CD4-positive, alpha-beta T cell treated with Interleukin-12 subunit alpha and Interleukin-12 subunit beta, for 1 hour (primary cell): Measurements from ENCODE around the gene GHRH.
A peak's percentile ranks its signal among the peaks of the same experiment; 100 is the strongest.

Experiments
- DNase-seq: peaks from one replicate; pipeline ENCODE4 v3.0.0-alpha.2; 2020

The GHRH gene

GRCh38 chr20:37290158-37290810, 28.7 kb upstream of the GHRH start:
- DNase-seq, result no peak

DNA sequence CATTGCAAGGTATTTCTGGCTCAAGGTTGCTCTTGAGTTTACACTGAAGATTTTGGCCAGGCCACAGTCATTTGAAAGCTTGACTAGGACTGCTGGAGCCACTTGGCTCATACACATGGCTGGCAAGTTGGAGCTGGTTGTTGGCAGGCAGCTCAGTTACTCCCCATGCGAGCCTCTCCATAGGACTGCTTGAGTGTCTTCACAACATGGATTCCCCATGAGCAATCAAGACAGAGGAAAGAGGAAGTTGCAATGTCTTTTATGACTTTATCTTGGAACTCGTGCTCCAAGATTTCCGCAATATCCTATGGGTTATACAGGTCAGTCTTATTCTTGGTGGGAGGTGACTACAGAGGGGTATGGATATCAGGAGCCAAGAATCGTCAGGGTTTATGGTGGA, 26.5 kb upstream of the GHRH start:
- DNase-seq, result no peak

DNA sequence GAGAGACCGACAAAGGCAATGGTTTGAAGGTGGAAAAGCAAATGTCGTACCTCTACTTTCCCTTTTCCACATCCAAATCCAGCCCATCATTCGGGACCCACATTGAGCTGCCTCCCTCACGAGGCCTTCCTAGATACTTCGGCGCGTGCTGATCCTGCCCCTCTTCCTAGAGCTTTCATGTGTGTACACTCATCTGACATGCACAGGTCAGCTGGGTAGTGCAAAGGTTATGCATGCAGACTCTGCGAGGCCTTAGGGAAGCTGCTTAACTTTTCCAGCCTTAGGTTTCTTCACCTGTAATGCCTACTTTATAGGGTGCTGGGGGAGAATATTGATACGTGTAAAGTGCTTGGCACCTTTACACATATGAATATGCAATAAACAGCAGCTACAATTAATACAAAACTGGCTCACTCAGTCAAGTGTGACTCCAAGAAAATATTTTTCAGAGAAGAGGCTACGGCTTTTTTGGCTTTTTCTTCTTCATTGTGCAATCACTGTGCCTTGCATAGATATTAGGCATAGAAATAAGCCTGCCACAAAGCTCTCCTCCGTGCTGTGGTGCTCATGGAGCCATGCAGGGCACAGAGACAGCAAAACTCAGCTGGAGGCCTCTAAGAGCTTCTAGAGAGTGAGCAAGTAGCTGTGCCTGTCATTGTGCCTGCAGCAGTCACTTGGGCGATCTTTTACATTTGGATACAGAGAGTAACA, 24.2 kb upstream of the GHRH start:
- no peak for DNase-seq

GRCh38 chr20:37284691-37285161, 23.1 kb upstream of the GHRH start:
- no peak for DNase-seq

DNA sequence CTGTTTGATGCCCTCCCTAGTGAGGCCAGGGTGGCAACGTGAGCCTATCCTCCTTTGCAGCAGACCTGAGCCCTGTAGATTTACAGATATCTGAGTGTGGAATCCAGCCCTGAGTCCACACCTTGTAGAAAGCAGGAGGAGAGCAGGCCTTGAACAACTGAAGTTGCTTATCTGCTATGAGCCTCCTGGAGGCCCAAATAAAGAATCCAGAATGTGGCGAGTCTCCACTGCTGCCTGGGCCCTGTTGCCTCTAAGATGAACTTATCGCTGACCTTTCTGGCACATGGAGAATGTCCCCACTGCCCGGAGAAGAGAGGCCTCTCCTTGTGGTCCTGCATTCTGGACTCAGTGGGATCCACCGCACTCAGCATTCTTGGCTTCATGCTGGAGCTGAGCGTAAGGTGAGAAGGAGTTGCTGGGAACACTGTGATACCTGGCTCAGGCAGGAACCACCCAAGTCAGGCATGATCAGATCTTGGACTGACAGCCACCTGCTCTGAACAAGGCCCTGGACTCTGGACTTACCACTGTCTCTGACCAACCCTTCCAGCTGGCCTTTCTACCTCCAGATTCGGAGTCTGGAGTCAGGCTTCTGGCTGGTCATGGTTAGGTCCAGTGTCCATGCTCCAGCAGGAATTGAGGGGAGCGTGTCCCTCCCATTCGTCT, 22.0 kb upstream of the GHRH start:
- DNase-seq, result no peak

DNA sequence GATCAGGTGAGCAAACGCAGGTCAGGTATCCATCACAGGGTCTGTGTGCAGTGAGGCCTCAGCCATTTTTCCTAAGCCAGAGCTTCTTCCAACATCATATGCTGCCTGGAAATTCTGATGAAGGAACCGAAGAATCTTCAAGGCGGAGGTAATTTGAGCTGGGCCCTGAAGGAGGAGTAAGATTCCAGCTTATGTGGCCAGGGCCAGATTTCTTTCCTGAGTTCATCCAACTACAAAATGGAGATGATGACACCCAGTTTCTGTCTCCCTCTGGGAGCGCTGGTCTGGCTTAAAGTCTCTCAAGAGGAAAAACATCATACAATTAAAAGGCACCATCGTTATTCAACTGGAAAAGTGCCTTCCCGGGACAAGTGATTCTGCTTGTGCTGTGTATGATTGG, 20.9 kb upstream of the GHRH start:
- no peak for DNase-seq

DNA sequence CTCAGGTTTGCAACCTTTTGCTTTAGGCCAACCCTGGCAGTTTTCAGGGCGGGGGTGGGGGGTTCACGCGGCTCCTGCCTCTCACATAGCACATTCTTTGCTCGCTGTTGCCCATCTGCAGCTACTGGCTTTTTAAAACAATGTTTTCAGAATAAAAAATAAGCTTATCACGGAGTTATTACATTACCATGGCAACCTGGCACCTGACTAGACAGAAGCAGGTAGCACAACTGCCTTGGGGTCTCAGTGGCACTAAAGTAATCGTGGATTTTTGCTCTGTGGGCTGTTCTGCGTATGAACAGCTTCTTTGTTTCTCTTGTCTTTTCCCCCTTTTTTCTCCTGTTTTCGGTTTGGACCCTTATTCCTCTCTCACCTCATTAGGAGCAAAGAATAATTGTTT, 18.8 kb upstream of the GHRH start:
- no peak for DNase-seq

- no peak for DNase-seq
These were observed 18.2 kb upstream of the GHRH start for GRCh38 chr20:37279820-37280219.

DNA sequence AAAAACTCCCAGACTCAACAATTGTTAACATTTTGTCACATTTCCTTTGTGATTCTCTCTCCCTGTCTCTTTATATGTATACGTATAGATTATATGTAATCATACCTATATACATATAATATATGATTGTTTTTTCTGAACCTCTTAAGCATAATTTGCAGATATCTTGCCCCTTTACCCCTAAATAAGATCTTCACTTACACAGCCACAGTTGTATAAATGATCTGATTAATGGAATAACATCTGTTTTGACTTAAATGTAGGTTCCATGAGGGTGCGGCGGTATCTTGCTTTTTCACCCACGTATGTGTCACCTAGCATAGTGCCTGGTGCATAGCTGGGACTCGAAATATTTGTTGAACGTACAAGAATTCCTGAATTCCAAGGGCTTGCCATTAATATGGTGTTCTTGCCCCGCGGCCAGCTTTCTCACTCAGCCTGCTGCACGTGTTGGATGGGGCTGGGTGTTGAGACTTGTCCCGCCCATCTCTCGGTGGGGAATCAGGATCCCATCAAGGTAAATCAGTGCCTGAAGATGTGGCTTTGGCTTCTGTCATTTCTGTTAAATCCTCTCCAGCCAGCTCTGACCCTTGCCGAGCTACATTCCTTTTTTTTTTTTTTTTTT, 17.5 kb upstream of the GHRH start:
- no peak for DNase-seq

- DNase-seq, result no peak
These were observed 15.6 kb upstream of the GHRH start for GRCh38 chr20:37277253-37277593.

GRCh38 chr20:37276494-37277252, 15.1 kb upstream of the GHRH start:
- no peak for DNase-seq

- no peak for DNase-seq
These were observed 13.4 kb upstream of the GHRH start for GRCh38 chr20:37274851-37275524.

GRCh38 chr20:37273988-37274387, 12.4 kb upstream of the GHRH start:
- no peak for DNase-seq

DNA sequence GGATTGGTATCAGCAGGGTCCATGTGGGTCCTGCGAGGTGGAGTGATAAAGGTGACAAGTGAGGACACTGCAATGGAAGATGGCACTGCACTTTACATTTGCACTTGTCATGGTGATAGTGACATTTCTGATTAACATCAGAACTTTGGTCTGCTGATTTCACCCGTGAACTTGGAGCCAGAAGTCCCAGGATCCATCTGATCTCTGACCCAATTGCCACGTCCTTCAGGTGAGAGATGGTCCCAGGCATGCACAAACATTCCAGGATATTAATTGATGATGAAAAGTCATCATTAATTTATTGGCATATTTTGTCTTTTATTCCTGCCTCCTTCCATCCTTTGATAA, 9.8 kb upstream of the GHRH start:
- DNase-seq, result no peak

DNA sequence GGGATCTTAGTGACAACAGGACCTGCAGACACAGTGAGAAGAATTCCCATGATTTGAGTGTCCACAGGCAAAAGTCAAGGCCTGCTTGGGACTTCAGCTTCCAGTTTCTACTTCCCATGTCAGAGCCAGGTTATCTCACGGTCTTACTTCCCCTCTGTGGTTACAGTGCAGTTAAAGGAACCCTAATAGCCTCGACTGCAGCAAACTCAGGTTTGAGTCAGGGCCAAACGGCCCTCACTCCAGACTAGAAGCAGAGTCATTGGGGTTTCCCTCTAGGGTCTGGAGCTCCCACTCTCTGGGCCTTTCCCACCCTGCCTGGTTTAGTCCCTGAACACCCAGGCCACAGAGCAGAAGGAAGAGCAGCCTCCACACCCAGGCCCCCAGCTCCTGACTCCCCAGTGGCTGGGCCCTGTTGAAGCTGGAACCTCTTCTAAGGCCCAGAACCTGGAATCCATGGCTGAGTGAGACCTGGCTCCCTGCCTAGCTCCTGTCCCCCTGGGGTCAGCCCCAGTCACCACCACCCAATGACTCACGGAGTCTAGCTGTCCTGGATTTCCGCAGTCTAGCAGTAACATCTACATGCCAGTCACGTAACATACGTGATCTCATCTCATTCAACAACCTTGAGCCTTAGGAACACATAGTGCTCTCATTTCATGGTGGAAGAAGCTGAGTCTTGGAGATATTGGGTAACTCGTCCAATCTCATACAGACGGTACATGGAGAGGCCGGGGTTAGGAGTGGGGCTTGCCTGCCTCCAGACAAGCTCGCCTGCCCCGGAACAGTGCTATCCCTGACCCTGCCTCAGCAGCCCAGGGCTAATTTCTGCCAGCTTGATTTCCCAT, 9.2 kb upstream of the GHRH start:
- peak; percentile 21 for DNase-seq

GRCh38 chr20:37267667-37268313, 6.2 kb upstream of the GHRH start:
- DNase-seq, result no peak

GRCh38 chr20:37266940-37267666, 5.5 kb upstream of the GHRH start:
- DNase-seq, result no peak

DNA sequence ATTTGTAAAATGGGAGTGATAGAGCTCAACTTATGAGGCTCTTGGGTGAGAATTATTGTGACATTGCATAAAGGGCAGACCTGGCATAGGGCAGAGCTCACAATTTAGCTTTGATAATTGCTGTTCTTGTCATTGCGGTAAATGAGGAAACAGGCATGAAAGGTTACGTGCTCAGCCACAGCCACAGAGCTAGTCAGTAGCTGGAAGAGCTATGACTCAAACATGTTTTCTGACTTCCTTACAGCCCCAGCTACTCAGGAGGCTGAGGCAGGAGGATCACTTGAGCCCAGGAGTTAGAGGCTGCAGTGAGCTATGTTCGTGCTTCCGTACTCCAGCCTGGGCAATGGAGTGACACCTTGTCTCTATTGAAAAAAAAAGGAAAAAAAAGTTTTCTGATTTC, 3.5 kb upstream of the GHRH start:
- DNase-seq, result no peak

- no peak for DNase-seq
These were observed 2.1 kb upstream of the GHRH start for GRCh38 chr20:37263686-37264085.

DNA sequence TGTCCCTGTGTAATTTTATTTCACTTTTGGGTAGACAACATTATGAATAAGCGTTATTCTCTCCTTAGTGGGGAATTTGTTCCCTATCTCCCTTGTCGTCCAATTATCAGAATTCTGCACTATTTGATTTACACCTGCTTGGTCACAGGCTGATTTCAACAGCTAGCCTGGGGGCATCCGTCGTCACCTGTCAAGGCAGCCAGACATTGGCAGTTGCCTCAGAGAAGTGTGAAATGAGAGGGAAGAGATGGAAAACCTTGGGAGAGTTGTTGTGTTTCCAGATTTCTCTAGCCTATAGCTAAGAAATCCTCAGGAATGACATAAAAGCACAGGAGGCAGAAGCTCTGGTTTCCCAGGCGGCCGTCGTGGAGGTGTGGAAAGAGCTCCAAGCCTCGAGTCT, 891 bp upstream of the GHRH start:
- no peak for DNase-seq
